Measurements from ENCODE around the gene CBLL1. TPM values are rescaled to one million over a fixed set of nuclear protein-coding genes. Genes with fewer than 3 reads are reported as not detected.
A peak's percentile ranks its signal among the peaks of the same experiment; 100 is the strongest.

CBLL1 gene
- total and polyA plus RNA-seq, 10 of the 15 experiments (the other 5 are each of a cell fraction or from before 2014, with no cell fraction given): 7.2 to 40.1 (median 23.4) TPM

DNA sequence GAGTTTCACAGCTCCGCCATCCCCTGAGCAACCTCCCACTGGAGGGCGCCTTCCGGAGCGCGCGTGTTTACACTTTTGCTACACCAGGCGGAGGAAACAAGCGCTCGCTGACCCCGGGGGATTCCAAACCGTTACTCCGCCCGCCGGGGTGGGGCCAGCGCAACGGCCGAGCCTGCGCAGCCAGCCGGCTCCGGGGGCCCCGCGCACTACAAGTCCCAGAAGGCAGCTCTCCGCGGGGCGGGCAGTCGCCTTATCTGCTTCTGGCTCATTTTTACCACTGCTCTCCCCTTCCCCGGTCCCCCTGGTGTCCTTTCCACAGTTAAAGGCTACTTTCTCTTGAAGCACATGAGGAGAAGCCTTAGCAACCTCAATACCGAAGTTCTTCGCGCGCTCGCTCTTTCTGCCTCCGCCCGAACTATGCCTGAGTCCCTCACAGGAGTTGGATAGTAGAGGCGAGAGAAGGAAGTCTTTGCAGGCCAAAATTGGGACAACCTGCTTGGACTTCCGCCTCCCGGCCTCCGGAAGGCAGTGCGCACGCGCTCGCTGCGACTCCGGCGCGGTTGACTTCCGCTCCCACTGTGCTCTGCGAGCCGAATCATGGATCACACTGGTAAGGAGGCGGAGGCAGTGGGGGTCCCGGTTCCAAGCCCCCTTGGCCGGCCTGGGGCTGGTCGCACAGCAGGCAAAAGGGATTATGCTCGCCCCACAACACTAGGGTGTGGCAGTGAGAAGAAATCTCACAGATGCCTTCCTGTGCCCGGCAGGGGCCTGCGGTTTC lies at the start of gene CBLL1 (continued):
- TF ChIP-seq, protein P1, sequence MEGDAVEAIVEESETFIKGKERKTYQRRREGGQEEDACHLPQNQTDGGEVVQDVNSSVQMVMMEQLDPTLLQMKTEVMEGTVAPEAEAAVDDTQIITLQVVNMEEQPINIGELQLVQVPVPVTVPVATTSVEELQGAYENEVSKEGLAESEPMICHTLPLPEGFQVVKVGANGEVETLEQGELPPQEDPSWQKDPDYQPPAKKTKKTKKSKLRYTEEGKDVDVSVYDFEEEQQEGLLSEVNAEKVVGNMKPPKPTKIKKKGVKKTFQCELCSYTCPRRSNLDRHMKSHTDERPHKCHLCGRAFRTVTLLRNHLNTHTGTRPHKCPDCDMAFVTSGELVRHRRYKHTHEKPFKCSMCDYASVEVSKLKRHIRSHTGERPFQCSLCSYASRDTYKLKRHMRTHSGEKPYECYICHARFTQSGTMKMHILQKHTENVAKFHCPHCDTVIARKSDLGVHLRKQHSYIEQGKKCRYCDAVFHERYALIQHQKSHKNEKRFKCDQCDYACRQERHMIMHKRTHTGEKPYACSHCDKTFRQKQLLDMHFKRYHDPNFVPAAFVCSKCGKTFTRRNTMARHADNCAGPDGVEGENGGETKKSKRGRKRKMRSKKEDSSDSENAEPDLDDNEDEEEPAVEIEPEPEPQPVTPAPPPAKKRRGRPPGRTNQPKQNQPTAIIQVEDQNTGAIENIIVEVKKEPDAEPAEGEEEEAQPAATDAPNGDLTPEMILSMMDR (IDR thresholded peaks at IDR 0.05 in 2 of 3, conservative IDR thresholded peaks at IDR 0.05 in 1 of 3; ENCODE audit: control insufficient read depth in 2 of 3, extremely low read depth in 1 of 3, insufficient read depth in 1 of 3, low read depth in 3 of 3, low read length in 3 of 3): peak; percentile 67 to 74 (median 72)
- TF ChIP-seq SPI1 (IDR thresholded peaks at IDR 0.05; ENCODE audit: borderline replicate concordance, insufficient read depth, low read depth, low read length) (peak; percentile 75), MEF2A (IDR thresholded peaks at IDR 0.05; ENCODE audit: insufficient read depth, low read depth, low read length) (peak; percentile 64; the same call in 1 of the 2 replicates), PML (IDR thresholded peaks at IDR 0.05; ENCODE audit: low read length) (peak; percentile 87; the same call in 1 of the 2 replicates), NR2F1 (conservative IDR thresholded peaks at IDR 0.05) (no peak; the same call in 1 of the 2 replicates), POLR2AphosphoS2 (IDR thresholded peaks at IDR 0.05; ENCODE audit: low read depth, low read length) (peak; percentile 81; the same call in 1 of the 2 replicates), ASH2L (IDR thresholded peaks at IDR 0.05; ENCODE audit: borderline replicate concordance, low read depth) (no peak), ZBED1 (IDR thresholded peaks at IDR 0.05; ENCODE audit: borderline replicate concordance) (no peak), TCF7 (IDR thresholded peaks at IDR 0.05; ENCODE audit: borderline replicate concordance) (peak; percentile 50; the same call in 1 of the 2 replicates), NFYB (IDR thresholded peaks at IDR 0.05; ENCODE audit: insufficient read depth, low read depth, low read length) (no peak), CBX5 (IDR thresholded peaks at IDR 0.05; ENCODE audit: low read depth) (no peak), BHLHE40 (IDR thresholded peaks at IDR 0.05; ENCODE audit: borderline replicate concordance in 1 of 2, low read depth in 2 of 2, low read length in 1 of 2) (peak; percentile 29 to 32; a peak in 2 of 4 replicates)
- TF ChIP-seq, protein P2, sequence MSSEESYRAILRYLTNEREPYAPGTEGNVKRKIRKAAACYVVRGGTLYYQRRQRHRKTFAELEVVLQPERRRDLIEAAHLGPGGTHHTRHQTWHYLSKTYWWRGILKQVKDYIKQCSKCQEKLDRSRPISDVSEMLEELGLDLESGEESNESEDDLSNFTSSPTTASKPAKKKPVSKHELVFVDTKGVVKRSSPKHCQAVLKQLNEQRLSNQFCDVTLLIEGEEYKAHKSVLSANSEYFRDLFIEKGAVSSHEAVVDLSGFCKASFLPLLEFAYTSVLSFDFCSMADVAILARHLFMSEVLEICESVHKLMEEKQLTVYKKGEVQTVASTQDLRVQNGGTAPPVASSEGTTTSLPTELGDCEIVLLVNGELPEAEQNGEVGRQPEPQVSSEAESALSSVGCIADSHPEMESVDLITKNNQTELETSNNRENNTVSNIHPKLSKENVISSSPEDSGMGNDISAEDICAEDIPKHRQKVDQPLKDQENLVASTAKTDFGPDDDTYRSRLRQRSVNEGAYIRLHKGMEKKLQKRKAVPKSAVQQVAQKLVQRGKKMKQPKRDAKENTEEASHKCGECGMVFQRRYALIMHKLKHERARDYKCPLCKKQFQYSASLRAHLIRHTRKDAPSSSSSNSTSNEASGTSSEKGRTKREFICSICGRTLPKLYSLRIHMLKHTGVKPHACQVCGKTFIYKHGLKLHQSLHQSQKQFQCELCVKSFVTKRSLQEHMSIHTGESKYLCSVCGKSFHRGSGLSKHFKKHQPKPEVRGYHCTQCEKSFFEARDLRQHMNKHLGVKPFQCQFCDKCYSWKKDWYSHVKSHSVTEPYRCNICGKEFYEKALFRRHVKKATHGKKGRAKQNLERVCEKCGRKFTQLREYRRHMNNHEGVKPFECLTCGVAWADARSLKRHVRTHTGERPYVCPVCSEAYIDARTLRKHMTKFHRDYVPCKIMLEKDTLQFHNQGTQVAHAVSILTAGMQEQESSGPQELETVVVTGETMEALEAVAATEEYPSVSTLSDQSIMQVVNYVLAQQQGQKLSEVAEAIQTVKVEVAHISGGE (CRISPR knock-in tag; IDR thresholded peaks at IDR 0.05): 0 out of 2 replicates have a peak, but pooled peaks have one; percentile 5
- TF ChIP-seq, protein P3, sequence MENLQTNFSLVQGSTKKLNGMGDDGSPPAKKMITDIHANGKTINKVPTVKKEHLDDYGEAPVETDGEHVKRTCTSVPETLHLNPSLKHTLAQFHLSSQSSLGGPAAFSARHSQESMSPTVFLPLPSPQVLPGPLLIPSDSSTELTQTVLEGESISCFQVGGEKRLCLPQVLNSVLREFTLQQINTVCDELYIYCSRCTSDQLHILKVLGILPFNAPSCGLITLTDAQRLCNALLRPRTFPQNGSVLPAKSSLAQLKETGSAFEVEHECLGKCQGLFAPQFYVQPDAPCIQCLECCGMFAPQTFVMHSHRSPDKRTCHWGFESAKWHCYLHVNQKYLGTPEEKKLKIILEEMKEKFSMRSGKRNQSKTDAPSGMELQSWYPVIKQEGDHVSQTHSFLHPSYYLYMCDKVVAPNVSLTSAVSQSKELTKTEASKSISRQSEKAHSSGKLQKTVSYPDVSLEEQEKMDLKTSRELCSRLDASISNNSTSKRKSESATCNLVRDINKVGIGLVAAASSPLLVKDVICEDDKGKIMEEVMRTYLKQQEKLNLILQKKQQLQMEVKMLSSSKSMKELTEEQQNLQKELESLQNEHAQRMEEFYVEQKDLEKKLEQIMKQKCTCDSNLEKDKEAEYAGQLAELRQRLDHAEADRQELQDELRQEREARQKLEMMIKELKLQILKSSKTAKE (IDR thresholded peaks at IDR 0.05; ENCODE audit: low read depth, poor library complexity, severe bottlenecking): peak; percentile 1
- TF ChIP-seq, protein P4, sequence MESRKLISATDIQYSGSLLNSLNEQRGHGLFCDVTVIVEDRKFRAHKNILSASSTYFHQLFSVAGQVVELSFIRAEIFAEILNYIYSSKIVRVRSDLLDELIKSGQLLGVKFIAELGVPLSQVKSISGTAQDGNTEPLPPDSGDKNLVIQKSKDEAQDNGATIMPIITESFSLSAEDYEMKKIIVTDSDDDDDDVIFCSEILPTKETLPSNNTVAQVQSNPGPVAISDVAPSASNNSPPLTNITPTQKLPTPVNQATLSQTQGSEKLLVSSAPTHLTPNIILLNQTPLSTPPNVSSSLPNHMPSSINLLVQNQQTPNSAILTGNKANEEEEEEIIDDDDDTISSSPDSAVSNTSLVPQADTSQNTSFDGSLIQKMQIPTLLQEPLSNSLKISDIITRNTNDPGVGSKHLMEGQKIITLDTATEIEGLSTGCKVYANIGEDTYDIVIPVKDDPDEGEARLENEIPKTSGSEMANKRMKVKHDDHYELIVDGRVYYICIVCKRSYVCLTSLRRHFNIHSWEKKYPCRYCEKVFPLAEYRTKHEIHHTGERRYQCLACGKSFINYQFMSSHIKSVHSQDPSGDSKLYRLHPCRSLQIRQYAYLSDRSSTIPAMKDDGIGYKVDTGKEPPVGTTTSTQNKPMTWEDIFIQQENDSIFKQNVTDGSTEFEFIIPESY (IDR thresholded peaks at IDR 0.05): no peak
- TF ChIP-seq, protein P5, sequence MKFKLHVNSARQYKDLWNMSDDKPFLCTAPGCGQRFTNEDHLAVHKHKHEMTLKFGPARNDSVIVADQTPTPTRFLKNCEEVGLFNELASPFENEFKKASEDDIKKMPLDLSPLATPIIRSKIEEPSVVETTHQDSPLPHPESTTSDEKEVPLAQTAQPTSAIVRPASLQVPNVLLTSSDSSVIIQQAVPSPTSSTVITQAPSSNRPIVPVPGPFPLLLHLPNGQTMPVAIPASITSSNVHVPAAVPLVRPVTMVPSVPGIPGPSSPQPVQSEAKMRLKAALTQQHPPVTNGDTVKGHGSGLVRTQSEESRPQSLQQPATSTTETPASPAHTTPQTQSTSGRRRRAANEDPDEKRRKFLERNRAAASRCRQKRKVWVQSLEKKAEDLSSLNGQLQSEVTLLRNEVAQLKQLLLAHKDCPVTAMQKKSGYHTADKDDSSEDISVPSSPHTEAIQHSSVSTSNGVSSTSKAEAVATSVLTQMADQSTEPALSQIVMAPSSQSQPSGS (IDR thresholded peaks at IDR 0.05; ENCODE audit: low read length): no peak; the same call in 1 of the 2 replicates
